DMS79 (cell line): ENCODE measurements around the gene RBFOX2.
A peak's percentile ranks its signal among the peaks of the same experiment; 100 is the strongest.

Source experiments
- DNase-seq: peaks from one replicate; lab custom pipeline; 2025; lab: John Stamatoyannopoulos, UW

Gene RBFOX2

DNA sequence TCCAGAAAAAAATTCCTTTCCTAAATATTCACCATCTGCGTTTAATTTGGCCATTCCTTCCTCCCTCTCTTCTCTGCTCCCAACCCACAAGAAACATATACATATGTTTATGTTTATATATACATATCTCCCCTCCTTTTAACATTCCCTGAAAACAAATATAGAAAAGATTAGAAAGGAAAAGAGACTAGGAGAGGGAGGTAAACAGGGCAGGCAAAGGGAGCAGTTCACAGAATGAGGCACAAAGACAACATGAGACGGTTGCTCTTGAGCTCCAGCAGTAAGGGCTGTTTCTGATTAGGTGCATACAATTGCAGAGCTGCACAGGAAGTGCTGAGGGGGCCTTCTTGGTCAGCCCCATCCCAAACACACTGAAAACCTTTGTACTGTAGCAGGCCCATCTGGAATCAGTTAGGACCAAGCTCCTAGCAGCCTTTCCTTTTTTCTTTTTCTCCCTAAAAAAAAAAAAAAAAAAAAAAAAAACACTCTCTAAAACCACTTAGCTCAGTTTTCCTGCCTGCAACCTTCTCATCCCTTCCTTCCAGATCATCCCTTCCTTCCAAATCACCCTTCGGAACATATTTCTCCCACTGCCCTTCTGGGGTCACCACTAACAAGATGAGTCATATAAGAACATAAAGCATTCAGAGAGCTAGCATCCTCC is 57.0 kb downstream of the RBFOX2 start:
- no peak for DNase-seq

DNA sequence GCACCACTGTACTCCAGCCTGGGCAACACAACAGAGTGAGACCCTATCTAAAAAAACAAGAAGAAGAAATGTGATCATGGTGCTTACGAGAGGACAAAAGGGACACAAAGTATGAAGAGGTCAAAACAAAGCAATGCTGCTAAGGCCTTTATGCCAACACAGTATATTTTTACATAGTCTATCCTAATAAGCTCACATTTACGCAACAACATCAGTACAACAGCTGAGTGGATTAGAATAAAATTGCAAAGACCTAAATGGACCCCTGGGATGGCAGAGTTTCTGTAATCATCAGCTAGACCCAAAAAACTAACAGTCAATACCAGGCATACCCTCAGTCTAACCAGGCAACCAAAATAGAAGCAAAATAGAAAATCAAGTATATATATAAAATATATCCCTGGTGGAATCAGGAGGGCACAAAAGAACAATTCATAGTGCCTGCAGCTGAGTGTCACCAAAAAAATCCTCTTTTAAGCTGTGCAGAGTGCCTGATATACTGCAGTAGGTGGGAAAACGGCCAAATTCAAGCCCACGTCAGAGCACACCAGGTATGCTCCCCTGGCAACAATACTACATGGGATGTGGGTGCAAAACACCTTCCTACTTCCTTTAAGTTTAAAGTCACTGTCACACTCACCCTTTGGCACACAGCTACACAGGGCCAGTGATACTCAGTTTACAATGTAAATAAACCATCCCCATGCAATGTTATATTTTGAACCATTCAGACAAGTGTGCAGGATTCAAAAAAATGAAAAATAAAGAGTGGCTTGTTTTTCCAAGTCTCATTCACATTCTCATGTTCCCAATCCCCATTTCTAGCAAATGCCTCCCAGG is 57.8 kb downstream of the RBFOX2 start:
- no peak for DNase-seq

- DNase-seq, result no peak
These were observed 61.6 kb downstream of the RBFOX2 start for GRCh38 chr22:35967046-35967397.

GRCh38 chr22:35966314-35967045 is 62.1 kb downstream of the RBFOX2 start:
- DNase-seq, result no peak

DNA sequence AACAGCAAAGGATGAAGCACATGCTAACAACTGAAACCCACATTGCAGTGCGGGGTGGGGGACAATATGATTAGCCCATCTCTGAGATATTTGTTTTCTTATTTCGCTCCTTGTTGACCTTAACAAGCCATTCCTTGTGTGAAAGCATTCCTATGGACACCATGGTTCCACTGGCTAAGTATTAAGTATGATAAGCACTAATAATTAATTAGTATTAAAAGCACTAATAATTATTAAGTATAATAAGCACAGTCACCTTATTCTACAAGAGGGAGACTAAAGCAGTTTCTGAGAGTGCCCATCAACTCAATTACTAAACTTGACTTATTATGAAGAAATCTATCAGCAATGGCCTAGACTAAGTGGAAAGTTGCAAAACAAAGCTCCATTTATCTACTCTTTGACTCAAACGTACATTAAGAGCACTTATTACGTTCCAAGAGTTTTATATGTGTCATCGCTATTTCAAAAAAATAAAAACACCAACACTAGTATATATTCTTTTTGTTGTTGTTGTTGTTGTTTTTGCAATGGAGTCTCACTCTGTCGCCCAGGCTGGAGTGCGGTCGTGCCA is 65.3 kb downstream of the RBFOX2 start:
- DNase-seq, result no peak

DNA sequence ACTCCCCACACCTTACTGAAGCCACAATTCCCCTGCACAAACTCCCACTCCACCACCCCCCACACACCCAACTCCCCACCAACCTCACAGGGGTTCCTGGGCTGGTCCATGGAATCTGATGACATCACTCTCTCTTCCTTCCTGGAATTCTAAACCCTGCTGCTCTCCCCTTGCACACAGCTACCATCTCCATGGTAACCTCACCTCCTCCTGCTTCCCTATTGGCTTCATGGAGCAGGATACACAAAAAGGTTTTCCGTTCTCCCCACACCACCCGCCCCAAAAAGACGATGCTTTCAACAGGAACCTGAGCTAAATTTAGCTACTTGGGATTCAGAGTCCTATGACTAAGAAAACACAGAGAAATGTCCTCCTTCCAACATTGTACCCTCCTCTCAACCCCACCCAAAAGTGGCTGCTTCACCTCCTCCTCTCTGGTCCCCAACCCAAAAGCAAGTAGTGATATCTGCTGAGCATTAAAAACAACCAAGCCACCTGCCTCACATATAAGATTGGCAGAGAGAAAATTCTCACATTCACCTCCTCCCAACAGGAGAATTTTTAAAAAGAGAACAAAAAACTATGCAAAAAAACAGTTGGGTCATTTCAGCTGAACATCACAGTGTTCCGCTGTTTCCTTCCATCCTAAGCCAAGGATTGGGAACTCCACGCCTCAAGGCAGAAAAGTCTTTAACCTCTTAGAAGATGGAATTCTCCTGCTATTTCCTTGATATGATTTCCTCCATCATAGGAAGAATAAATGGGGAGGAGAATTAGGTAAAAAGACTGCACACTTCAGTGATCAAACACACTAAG is 66.9 kb downstream of the RBFOX2 start:
- no peak for DNase-seq

DNA sequence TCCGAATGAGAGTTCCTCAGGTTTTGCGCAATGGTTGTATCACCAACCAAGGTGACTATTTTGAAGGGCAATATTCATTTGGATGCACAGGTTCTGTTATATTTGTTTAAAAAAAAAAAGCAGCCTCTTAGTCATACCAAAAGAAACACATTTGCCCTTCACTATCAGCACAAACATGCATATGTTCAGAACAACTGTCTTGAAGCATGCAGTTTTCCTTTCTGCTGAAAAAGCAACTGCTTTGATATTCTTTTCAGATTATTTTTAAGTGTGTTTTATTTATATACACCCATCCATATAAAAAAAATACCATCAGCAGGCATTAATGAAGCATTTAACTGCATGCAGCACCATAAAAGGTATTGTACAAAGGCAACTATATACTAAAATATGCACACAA is 67.8 kb downstream of the RBFOX2 start:
- no peak for DNase-seq

DNA sequence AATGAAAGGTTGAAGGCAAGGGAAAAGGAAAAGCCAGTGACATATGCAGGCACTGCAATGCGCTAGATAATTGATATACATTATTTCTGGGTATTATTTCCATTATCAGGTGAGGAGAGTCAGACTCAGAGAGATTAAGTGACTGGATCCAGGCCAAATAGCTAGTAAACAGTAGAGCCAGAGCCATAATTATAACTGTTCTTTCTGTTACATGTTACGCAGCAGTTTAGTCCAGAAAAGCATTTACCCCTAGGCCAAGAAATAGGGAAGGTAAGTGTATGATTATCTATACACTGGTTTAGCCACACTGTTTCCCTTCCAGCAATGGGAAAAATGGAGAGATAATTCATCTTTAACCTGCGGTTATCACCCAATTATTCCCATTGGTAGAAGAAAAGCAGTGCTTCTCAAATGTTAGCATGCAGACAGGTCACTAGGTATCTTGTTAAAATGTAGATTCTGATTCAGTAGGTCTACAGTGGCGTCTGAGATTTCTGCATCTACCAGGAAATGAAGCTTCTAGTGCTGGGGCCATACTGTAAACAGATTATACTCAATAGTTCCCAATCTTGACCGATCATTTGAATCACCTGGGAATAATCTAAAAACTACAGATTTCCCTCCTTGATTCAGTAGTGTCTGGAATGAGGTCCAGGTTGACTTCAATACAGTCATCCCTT is 69.4 kb downstream of the RBFOX2 start:
- no peak for DNase-seq

- no peak for DNase-seq
These were observed 70.3 kb downstream of the RBFOX2 start for GRCh38 chr22:35958334-35958733.

DNA sequence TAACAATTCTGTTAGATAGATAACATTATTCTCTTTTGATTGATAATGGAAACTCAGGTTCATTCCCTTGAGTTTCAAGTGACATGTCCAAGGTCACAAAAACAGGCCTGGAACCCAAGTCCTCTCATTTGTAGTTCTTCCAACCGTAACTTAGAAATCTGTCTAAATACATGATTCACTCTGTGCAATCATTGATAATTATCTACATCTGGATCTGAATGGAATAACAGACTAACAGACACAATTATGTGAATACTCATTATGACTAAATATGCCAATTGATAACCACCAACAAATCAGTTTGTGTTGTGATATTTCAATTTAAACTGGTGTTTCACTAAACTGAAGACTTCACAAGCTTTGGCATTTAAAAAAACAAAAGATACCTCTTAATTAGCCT is 71.0 kb downstream of the RBFOX2 start:
- no peak for DNase-seq

DNA sequence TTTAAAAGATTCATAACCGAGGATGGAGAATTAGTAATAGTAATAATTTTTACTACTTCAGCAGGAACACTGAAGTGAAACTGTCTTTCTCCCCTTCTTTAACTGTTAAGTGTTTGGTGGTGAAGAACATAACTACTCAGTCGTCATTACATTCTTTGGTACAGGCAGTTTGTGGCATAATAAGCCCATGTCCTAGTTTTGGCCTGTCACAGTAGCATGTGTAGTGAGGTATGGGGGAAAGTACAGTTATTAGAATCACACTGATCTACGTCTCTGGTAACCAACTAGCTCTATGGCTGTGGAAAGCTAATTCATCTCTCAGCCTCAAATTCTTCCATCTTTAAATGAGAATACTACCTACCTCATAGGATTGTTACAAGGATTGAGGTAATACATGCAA is 71.8 kb downstream of the RBFOX2 start:
- DNase-seq, result no peak

DNA sequence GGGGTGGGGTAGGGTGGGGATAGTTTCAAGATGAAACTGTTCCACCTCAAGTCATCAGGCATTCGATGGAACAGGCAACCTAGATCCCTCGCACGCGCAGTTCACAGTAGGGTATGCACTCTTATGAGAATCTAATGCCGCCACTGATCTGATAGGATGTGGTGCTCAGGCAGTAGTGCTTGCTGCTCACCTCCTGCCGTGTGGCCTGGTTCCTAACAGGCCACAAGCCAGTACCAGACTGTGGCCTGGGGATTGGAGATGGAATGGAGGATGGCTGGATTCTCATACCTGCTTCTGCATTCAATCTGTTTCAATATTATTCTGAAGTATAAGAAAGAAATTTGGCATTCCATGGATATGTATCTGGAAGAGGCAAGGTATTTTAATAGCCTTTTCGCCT is 73.1 kb downstream of the RBFOX2 start:
- DNase-seq, result no peak

DNA sequence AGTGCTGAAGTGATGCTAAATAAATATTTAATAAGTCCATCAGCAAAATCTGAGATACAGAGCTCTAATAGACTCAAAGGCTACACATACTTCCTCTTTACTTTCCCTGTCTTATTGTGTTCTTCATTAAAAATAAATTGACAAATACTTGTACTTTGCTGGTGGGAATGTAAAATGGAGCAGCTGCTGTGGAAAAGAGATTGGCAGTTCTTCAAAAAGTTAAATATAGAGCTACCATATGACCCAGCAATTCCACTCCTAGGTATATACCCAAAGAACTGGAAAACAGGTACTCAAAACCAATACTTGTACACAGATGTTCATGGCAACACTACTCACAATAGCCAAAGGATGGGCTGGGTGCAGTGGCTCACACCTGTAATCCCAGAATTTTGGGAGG is 76.0 kb downstream of the RBFOX2 start:
- DNase-seq, result no peak

- DNase-seq, result no peak
These were observed 78.4 kb downstream of the RBFOX2 start for GRCh38 chr22:35950262-35950661.

DNA sequence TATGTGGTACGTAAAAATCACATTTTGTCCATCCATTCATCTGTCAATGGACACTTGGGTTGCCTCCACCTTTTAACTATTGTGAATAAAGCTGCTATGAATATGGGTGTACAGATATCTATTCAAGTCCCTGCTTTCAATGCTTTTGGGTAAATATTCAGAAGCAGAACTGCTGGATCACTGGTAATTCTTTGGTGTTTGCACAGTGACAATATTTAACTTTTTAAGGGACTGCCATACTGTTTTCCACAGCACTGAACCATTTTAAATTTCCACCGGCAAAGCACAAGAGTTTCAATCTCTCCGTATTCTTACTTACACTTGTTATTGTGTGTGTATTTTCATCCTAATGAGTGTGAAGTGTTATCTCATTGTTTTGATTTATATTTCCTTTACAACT is 79.4 kb downstream of the RBFOX2 start:
- no peak for DNase-seq

DNA sequence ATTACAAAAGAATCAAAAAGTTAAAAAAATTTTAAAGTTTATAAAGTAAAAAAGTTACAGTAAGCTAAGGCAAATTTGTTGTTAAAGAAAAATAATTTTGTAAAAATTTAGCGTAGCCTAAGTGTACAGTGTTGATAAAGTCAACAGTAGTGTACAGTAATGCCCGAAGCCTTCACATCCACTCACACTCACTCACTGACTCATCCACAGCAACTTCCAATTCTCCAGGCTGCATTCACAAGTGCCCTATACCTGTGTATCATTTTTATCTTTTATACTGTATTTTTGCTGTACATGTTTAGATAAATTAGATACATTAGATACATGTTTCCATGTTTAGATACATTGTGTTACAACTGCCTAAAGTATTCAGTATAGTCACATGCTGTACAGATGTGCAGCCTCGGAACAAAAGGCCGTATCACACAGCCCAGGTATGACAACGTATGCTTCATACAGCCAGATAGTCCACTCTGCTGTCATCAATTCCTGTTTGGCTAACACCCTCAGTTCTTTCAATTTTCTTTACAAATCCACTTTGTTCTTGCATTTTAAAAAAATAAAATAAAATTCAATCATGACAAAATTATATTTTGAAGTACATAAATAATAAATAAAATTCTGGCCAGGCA is 80.7 kb downstream of the RBFOX2 start:
- DNase-seq, result no peak

DNA sequence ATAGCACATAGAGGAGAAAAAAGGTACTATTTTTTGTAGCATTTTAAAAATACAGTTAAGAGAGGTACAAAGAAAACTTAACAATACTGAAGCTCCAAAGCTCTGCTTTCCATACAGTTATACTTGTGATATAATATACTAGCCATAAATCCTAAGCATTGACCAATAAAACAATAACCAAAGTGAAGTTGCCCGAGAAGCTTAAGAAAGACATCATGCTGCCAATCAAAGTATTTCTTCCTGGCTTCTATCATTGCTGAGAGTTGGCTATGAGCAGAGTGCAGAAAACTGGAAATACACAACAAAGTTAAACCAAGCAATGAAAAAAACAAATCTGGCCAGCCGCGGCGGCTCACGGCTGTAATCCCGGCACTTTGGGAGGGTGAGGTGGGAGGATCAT is 84.2 kb downstream of the RBFOX2 start:
- DNase-seq, result no peak

DNA sequence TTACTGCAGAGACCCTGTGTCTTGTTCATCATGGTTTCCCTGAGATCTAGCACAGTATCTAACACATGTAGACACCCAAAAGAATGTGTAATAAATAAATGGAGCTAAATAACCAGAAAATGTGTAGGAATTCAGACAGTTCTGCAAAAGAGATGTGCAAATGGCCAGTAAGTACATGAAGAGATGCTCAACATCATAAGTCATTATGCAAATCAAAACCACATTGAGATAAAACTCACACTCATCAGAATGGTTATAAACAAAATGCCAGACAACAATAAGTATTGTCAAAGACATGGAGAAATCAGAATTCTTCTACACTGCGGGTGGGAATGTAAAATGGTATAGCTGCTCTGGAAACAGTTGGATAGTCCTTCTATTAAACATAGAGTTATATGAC is 88.5 kb downstream of the RBFOX2 start:
- DNase-seq, result no peak

DNA sequence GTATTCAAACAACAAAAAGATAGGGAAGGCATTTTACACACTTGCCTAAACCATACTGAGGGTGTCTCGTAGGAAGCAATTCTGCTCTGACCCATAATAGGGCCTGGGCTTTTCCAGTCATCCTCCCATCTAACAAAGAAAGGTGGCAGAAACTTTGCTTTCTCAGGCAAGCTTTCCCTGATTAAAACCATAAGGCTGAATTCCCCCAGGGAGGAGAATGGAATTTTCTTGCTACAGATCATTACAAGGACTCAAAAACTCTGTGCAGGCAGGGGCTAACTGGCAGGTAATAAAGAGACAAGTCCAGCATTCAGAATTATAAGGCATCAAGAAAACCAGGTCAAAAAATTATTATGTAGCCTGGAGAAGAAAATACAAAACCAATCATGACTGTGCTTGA is 90.4 kb downstream of the RBFOX2 start:
- no peak for DNase-seq

GRCh38 chr22:35930933-35931332 is 97.7 kb downstream of the RBFOX2 start:
- no peak for DNase-seq

- DNase-seq, result peak; percentile 39
These were observed 100.3 kb downstream of the RBFOX2 start for GRCh38 chr22:35928285-35928798.
